Memory B cell (primary cell): Measurements from ENCODE around the gene DNAJC8.
A peak's percentile ranks its signal among the peaks of the same experiment; 100 is the strongest.

Source experiments
- ATAC-seq: fragments of 150-1000 bp; cut with Tn5 transposase; 2 replicates; pipeline ENCODE4 v1.10.0; 2021; ENCODE audit warnings: low read depth, mild to moderate bottlenecking, moderate library complexity
- DNase-seq, 2 donors: peaks; one replicate each; pipeline ENCODE4 v3.0.0; 2022; ENCODE audit warnings: low spot score in 2 of 2
- H3K27ac Mint-ChIP-seq: one replicate; pipeline ENCODE4 v1.8.0; 2022; ENCODE audit warnings: mild to moderate bottlenecking, moderate library complexity, mixed read lengths
- H3K27me3 Mint-ChIP-seq: one replicate; pipeline ENCODE4 v1.8.0; 2022; ENCODE audit warnings: mixed read lengths
- H3K36me3 Mint-ChIP-seq: one replicate; pipeline ENCODE4 v1.8.0; 2022; ENCODE audit warnings: mild to moderate bottlenecking, mixed read lengths
- H3K4me1 Mint-ChIP-seq: one replicate; pipeline ENCODE4 v1.8.0; 2022; ENCODE audit warnings: mixed read lengths
- H3K4me3 Mint-ChIP-seq: one replicate; pipeline ENCODE4 v1.8.0; 2022; ENCODE audit warnings: mild to moderate bottlenecking, moderate library complexity, mixed read lengths
- H3K9me3 Mint-ChIP-seq: one replicate; pipeline ENCODE4 v1.8.0; 2022; ENCODE audit warnings: mixed read lengths

DNAJC8 gene

GRCh38 chr1:28259934-28260802 is 27.3 kb upstream of the DNAJC8 start:
- no peaks in the 10 kb centered on the region for H3K36me3 Mint-ChIP-seq
- no peak overlapping the region for H3K27ac Mint-ChIP-seq
- H3K4me3 Mint-ChIP-seq = peak overlapping the region; percentile 80
- DNase-seq (peak in 1 of 2 donors; percentile 48), ATAC-seq (no peak)
- no peaks in the 10 kb centered on the region for H3K27me3 Mint-ChIP-seq
- H3K4me1 Mint-ChIP-seq = peaks cover 15% of the 10 kb centered on the region
- H3K9me3 Mint-ChIP-seq = no peaks in the 10 kb centered on the region

DNA sequence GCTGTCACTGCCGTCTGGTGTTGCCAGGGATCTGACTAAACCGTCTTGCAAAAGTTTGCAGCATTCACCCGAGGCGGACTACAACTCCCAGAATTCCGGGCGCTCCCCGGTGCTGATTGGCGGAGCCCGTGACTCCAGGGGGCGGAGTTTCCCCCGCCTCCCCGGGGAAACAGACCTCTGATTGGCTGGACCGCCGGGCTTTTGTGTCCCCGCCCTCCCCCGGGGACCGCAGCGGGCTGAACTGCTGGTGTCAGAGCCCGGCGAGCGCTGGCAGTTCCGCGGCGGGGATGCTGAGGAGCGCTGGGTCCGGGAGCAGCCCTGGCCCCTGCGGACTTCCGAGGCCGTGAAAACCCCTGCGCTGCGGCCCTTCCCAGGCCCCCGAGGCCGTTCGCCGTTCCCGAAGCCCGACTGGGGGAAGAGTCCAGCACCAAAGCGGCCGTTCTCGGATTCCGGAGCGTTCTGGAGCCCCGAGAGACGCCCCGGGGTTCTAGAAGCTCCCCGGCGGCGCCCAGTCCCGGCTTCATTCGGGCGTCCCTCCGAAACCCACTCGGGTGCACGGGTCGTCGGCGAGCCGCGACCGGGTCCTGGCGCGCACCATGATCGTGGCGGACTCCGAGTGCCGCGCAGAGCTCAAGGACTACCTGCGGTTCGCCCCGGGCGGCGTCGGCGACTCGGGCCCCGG is 26.6 kb upstream of the DNAJC8 start, which contains the start of gene SESN2:
TSS of gene SESN2 (plus strand) at position 267 of the 682 bp plus-strand sequence. CDS start at position 597, 330 bp downstream.
- Mint-ChIP-seq H3K27ac (no peak within 1 kb of the TSS), H3K4me3 (peak within 1 kb of the TSS; percentile 80), H3K27me3 (no peaks in the 10 kb centered on the region), H3K4me1 (peaks cover 15% of the 10 kb centered on the region), H3K9me3 (no peaks in the 10 kb centered on the region), H3K36me3 (no peaks in the 10 kb centered on the region)
- ATAC-seq (peak; percentile 97), DNase-seq (peak; percentile 98 to 99)

- DNase-seq (no peak), ATAC-seq (no peak)
- Mint-ChIP-seq H3K9me3 (no peaks in the 10 kb centered on the region), H3K4me1 (peaks cover 15% of the 10 kb centered on the region), H3K27ac (no peak overlapping the region), H3K36me3 (no peaks in the 10 kb centered on the region), H3K4me3 (peak overlapping the region; percentile 80), H3K27me3 (no peaks in the 10 kb centered on the region)
These were observed 25.9 kb upstream of the DNAJC8 start for GRCh38 chr1:28258628-28259251.

- Mint-ChIP-seq H3K4me1 (peaks cover 12% of the 10 kb centered on the region), H3K9me3 (no peaks in the 10 kb centered on the region), H3K4me3 (no peak overlapping the region), H3K36me3 (no peaks in the 10 kb centered on the region), H3K27ac (no peak overlapping the region), H3K27me3 (no peaks in the 10 kb centered on the region)
- DNase-seq (no peak), ATAC-seq (no peak)
These were observed 24.9 kb upstream of the DNAJC8 start for GRCh38 chr1:28257736-28258135.

GRCh38 chr1:28256197-28256827 is 23.5 kb upstream of the DNAJC8 start:
- no peak for DNase-seq
- H3K4me1 Mint-ChIP-seq = peaks cover 10% of the 10 kb centered on the region
- ATAC-seq = no peak
- H3K9me3 Mint-ChIP-seq = no peaks in the 10 kb centered on the region
- H3K27me3 Mint-ChIP-seq = no peaks in the 10 kb centered on the region
- no peaks in the 10 kb centered on the region for H3K36me3 Mint-ChIP-seq
- no peak overlapping the region for H3K27ac Mint-ChIP-seq
- H3K4me3 Mint-ChIP-seq = no peak overlapping the region

- no peak for DNase-seq
- ATAC-seq = no peak
- no peaks in the 10 kb centered on the region for H3K36me3 Mint-ChIP-seq
- no peaks in the 10 kb centered on the region for H3K9me3 Mint-ChIP-seq
- H3K4me1 Mint-ChIP-seq = peaks cover 25% of the 10 kb centered on the region
- H3K27ac Mint-ChIP-seq = no peak overlapping the region
- no peak overlapping the region for H3K4me3 Mint-ChIP-seq
- no peaks in the 10 kb centered on the region for H3K27me3 Mint-ChIP-seq
These were observed 17.1 kb upstream of the DNAJC8 start for GRCh38 chr1:28249866-28250295.

DNA sequence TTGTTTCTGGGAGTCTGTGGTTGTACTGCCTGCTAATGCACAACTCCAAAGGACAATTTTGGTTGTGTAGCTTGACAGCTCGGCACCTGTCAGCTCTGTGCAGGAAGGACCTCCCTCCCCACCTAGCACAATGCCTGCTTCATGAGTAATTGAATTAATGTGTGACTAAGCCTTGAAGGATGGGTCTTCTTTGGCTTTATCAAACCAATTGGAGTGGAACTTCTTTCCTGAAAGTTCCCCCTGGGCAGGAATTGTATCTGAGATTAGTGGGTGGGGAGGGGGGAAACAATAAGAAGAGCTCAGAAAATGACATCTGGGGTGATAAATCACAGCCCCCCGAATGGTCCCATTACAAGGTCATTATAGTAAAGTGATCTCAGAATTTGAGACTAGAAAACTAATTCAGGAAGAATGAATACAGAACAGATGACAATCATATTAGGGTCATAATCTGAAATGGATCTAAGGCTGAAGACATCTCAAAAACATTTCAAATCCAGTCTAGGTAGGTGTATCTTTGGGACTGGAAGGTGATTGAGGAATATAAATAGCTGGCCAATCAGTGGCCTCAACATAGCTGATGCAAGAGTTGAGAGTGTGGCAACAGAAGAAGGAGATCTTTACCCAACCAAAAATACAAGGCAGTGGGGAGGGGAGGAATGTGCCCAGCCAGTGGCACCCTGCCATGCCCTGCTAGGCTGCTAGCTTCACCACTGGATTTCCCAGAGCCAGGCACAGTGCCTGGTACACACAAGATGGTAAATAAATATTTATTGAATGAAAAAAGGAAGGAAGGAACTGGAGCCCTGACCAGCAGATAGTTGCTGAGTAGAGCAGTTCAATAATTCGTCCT is 16.4 kb upstream of the DNAJC8 start:
- Mint-ChIP-seq H3K27me3 (no peaks in the 10 kb centered on the region), H3K36me3 (no peaks in the 10 kb centered on the region), H3K27ac (no peak overlapping the region), H3K9me3 (no peaks in the 10 kb centered on the region), H3K4me3 (peak overlapping the region; percentile 76), H3K4me1 (peaks cover 27% of the 10 kb centered on the region)
- DNase-seq = no peak
- no peak for ATAC-seq

GRCh38 chr1:28248273-28249012 is 15.6 kb upstream of the DNAJC8 start:
- DNase-seq (peak; percentile 75 to 77), ATAC-seq (peak; percentile 15)
- H3K36me3 Mint-ChIP-seq = no peaks in the 10 kb centered on the region
- H3K27ac Mint-ChIP-seq = peak overlapping the region; percentile 96
- H3K27me3 Mint-ChIP-seq = no peaks in the 10 kb centered on the region
- peak overlapping the region; percentile 76 for H3K4me3 Mint-ChIP-seq
- no peaks in the 10 kb centered on the region for H3K9me3 Mint-ChIP-seq
- H3K4me1 Mint-ChIP-seq = peaks cover 32% of the 10 kb centered on the region

- no peaks in the 10 kb centered on the region for H3K9me3 Mint-ChIP-seq
- peak overlapping the region; percentile 96 for H3K27ac Mint-ChIP-seq
- no peaks in the 10 kb centered on the region for H3K36me3 Mint-ChIP-seq
- H3K4me1 Mint-ChIP-seq = peaks cover 35% of the 10 kb centered on the region
- H3K27me3 Mint-ChIP-seq = no peaks in the 10 kb centered on the region
- ATAC-seq = no peak
- H3K4me3 Mint-ChIP-seq = peak overlapping the region; percentile 90
- DNase-seq = no peak
These were observed 14.9 kb upstream of the DNAJC8 start for GRCh38 chr1:28247612-28248272.

DNA sequence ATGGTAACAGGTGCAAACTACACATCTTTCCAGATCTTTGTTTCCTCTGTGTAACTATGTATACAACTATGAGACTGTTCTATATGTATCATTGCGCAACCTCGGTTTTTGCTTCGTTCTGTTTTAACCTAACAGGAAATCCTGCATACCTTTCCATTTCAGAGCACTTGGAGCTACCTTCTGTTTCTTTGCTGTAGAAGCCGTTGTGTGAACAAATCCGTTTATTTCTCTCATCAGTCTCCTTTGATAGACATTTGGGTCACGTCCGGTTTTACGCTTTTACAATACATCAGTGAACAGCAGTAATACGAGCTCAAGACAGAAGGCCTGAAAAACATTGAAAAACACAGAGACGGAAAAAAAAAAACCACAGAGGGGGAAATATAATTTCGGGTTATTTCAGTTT is 13.6 kb upstream of the DNAJC8 start:
- DNase-seq (peak in 1 of 2 donors; percentile 35), ATAC-seq (peak; percentile 10)
- Mint-ChIP-seq H3K27me3 (no peaks in the 10 kb centered on the region), H3K9me3 (no peaks in the 10 kb centered on the region), H3K4me1 (peaks cover 38% of the 10 kb centered on the region), H3K4me3 (peak overlapping the region; percentile 90), H3K36me3 (no peaks in the 10 kb centered on the region), H3K27ac (peak overlapping the region; percentile 96)

DNA sequence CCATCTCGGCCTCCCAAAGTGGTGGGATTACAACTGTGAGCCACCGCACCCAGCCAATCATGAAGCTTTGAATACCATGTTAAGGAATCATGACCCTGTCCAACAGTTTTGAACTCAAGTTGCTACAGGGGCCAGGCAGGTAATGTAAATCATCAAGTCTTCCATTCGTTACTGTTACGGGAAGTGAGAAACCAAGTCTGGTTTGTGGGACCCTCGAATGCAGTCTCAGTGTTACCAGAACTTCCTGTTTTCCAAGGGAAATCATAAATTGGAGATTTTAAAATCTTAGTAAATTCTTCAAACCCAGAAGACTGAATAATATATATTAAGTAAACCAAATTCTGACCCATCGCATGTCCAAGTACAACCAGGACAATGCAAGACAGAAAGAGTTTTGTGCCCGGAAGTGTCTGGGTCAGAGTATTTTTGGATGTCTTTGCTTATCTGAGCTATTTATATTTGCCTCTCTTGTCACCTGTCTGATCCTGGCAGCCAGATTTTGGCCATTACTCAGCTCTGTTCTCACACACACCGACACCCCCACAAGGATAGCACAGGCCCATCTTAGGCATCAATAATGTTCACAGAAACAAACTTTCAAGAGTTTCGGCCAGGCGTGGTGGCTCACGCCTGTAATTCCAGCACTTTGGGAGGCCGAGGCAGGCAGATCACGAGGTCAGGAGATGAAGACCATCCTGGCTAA is 11.9 kb upstream of the DNAJC8 start:
- H3K36me3 Mint-ChIP-seq = peaks cover 2% of the 10 kb centered on the region
- no peaks in the 10 kb centered on the region for H3K27me3 Mint-ChIP-seq
- DNase-seq = no peak
- peak overlapping the region; percentile 74 for H3K4me3 Mint-ChIP-seq
- peak overlapping the region; percentile 96 for H3K27ac Mint-ChIP-seq
- no peak for ATAC-seq
- no peaks in the 10 kb centered on the region for H3K9me3 Mint-ChIP-seq
- H3K4me1 Mint-ChIP-seq = peaks cover 38% of the 10 kb centered on the region
